ENCODE measurements around the gene CABYR. TPM values are rescaled to one million over a fixed set of nuclear protein-coding genes. Genes with fewer than 3 reads are reported as not detected.
"Not testable (repeated sequence)": the region's sequence is repeated elsewhere in the genome, so short reads cannot be mapped to it uniquely, and the experiment has no call there.

The CABYR gene
- total RNA-seq, 4 donors from 2014 or later = 0.33 to 0.51 (median 0.42) TPM; not detected in 1

- H3K9me3 ChIP-seq = no peaks in the 10 kb centered on the region
- no peak for ATAC-seq
- TF ChIP-seq POLR2A (IDR thresholded peaks at IDR 0.05) = no peak
- TF ChIP-seq, protein P1, sequence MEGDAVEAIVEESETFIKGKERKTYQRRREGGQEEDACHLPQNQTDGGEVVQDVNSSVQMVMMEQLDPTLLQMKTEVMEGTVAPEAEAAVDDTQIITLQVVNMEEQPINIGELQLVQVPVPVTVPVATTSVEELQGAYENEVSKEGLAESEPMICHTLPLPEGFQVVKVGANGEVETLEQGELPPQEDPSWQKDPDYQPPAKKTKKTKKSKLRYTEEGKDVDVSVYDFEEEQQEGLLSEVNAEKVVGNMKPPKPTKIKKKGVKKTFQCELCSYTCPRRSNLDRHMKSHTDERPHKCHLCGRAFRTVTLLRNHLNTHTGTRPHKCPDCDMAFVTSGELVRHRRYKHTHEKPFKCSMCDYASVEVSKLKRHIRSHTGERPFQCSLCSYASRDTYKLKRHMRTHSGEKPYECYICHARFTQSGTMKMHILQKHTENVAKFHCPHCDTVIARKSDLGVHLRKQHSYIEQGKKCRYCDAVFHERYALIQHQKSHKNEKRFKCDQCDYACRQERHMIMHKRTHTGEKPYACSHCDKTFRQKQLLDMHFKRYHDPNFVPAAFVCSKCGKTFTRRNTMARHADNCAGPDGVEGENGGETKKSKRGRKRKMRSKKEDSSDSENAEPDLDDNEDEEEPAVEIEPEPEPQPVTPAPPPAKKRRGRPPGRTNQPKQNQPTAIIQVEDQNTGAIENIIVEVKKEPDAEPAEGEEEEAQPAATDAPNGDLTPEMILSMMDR (IDR thresholded peaks at IDR 0.05 in 4 of 5, conservative IDR thresholded peaks at IDR 0.05 in 1 of 5) = no peak
- no peaks in the 10 kb centered on the region for H3K36me3 ChIP-seq
- no peak overlapping the region for H3K27ac ChIP-seq
- in situ Hi-C loops (cut with MboI; ENCODE audit: low sequenced_read_pairs in 4 of 4) = no loop called here
- no peaks in the 10 kb centered on the region for H3K27me3 ChIP-seq
- no peaks in the 10 kb centered on the region for H3K4me1 ChIP-seq
- intact Hi-C loops (cut with DNase I; ENCODE audit: low total_unique reads) = no loop called here
- DNase-seq = no peak
- H3K4me3 ChIP-seq = no peak overlapping the region
Observed at GRCh38 chr18:24130494-24130893, 8.4 kb upstream of the CABYR start.

DNA sequence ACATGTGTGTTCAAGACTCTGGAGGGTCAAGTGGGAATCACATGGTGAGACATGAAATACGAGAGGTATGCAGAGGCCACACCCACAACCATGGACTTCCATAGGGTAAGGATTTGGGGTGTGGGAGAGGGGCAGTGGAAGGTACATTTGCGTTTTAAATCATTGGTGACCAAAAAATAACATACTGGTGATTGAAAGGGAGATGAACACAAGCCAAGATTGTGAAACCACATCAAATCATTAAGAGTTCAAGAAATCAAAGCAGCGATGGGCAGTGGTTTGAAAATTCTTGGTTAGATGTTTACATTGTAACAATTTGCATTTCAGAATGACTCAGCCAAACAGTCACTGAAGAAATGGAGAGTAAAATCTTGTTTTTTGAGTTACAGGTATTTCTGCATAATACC lies 1.9 kb upstream of the CABYR start:
- no peak for DNase-seq
- H3K27ac ChIP-seq = no peak overlapping the region
- H3K27me3 ChIP-seq = peaks cover 0 to 21% (median 0%) of the 10 kb centered on the region in 3 donors
- H3K4me1 ChIP-seq = no peaks in the 10 kb centered on the region
- intact Hi-C loops (cut with DNase I; ENCODE audit: low total_unique reads) (no loop called here), in situ Hi-C loops (cut with MboI; ENCODE audit: low sequenced_read_pairs in 4 of 4) (no loop called here)
- ATAC-seq = no peak
- H3K9me3 ChIP-seq = no peaks in the 10 kb centered on the region
- no peaks in the 10 kb centered on the region for H3K36me3 ChIP-seq
- H3K4me3 ChIP-seq = no peak overlapping the region
- TF ChIP-seq POLR2A (IDR thresholded peaks at IDR 0.05) = no peak
- TF ChIP-seq, protein P1 (IDR thresholded peaks at IDR 0.05 in 4 of 5, conservative IDR thresholded peaks at IDR 0.05 in 1 of 5) = no peak

- TF ChIP-seq, protein P1 (IDR thresholded peaks at IDR 0.05 in 4 of 5, conservative IDR thresholded peaks at IDR 0.05 in 1 of 5) = no peak
- TF ChIP-seq POLR2A (IDR thresholded peaks at IDR 0.05) = no peak
- intact Hi-C loops (cut with DNase I; ENCODE audit: low total_unique reads) = no loop called here
- Histone ChIP-seq H3K36me3 (no peaks in the 10 kb centered on the region), H3K27me3 (peaks cover 0 to 21% (median 0%) of the 10 kb centered on the region in 3 donors), H3K4me1 (no peaks in the 10 kb centered on the region), H3K27ac (no peak overlapping the region), H3K9me3 (no peaks in the 10 kb centered on the region), H3K4me3 (peak overlapping the region; percentile 46 to 64 (median 54))
- in situ Hi-C loops (cut with MboI; ENCODE audit: low sequenced_read_pairs in 4 of 4) = no loop called here
- no peak for DNase-seq
- ATAC-seq = peak in 1 of 2 donors; percentile 9
Observed at GRCh38 chr18:24138409-24138788, 463 bp upstream of the CABYR start.

- ATAC-seq (no peak), DNase-seq (no peak)
- Histone ChIP-seq H3K27me3 (peaks cover 0 to 21% (median 0%) of the 10 kb centered on the region in 3 donors), H3K4me3 (no peak overlapping the region), H3K36me3 (no peaks in the 10 kb centered on the region), H3K27ac (no peak overlapping the region), H3K4me1 (no peaks in the 10 kb centered on the region), H3K9me3 (no peaks in the 10 kb centered on the region)
- no peak for TF ChIP-seq POLR2A (IDR thresholded peaks at IDR 0.05)
- TF ChIP-seq, protein P1 (IDR thresholded peaks at IDR 0.05 in 4 of 5, conservative IDR thresholded peaks at IDR 0.05 in 1 of 5) = no peak
- in situ Hi-C loops (cut with MboI; ENCODE audit: low sequenced_read_pairs in 4 of 4) = no loop called here
- intact Hi-C loops (cut with DNase I; ENCODE audit: low total_unique reads) = no loop called here
Observed at GRCh38 chr18:24140697-24141096, 1.8 kb downstream of the CABYR start.

DNA sequence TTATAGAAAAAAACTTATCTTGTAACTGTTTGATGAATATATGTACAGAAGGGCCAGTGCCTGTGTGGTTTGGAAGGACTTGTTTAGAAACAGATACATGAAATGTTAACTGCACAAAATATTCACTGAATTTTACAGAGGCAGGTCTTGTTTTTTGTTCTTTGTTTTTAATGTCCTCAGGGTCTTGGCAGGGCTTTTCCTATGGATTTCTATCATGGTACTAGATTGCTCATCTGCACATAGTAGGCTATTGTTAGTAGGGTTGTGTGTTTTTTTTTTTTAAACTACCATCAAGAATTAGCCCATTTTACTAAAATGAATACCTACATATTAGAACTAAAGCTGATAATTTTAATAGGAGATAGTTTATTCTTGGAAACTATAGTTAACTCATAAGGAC lies 3.5 kb downstream of the CABYR start:
- Histone ChIP-seq H3K36me3 (no peaks in the 10 kb centered on the region), H3K4me3 (no peak overlapping the region), H3K27me3 (peaks cover 0 to 21% (median 0%) of the 10 kb centered on the region in 3 donors), H3K9me3 (no peaks in the 10 kb centered on the region), H3K4me1 (no peaks in the 10 kb centered on the region), H3K27ac (no peak overlapping the region)
- TF ChIP-seq, protein P1 (IDR thresholded peaks at IDR 0.05 in 4 of 5, conservative IDR thresholded peaks at IDR 0.05 in 1 of 5) = no peak
- TF ChIP-seq POLR2A (IDR thresholded peaks at IDR 0.05) = no peak
- intact Hi-C loops (cut with DNase I; ENCODE audit: low total_unique reads) (no loop called here), in situ Hi-C loops (cut with MboI; ENCODE audit: low sequenced_read_pairs in 4 of 4) (no loop called here)
- DNase-seq (no peak), ATAC-seq (no peak)

DNA sequence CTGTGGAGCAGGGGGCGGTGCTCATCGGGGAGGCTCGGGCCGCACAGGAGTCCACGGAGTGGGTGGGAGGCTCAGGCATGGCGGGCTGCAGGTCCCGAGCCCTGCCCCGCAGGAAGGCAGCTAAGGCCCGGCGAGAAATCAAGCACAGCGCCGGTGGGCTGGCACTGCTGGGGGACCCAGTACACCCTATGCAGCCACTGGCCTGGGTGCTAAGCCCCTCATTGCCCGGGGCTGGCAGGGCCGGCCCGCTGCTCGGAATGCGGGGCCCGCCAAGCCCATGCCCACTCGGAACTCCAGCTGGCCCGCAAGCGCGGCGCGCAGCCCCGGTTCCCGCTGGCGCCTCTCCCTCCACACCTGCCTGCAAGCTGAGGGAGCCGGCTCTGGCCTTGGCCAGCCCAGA lies 10.7 kb downstream of the CABYR start:
- H3K27me3 ChIP-seq; H3K36me3 ChIP-seq; H3K9me3 ChIP-seq; H3K4me1 ChIP-seq; DNase-seq; H3K27ac ChIP-seq; intact Hi-C loops (cut with DNase I; ENCODE audit: low total_unique reads); in situ Hi-C loops (cut with MboI; ENCODE audit: low sequenced_read_pairs in 4 of 4); H3K4me3 ChIP-seq; ATAC-seq: not testable (repeated sequence)
